SK-N-MC (cell line): Measurements from ENCODE around the gene ACTA1.

Experiments
- EZH2 ChIP-seq: fragments of 200-600 bp; sonication (generic); IDR thresholded peaks from one replicate; pipeline ENCODE4 v1.6.1; 2017; ENCODE audit warnings: antibody characterized with exemption
- FOXP2 ChIP-seq: optimal IDR thresholded peaks from 2 replicates; pipeline ENCODE3; 2011; ENCODE audit warnings: mild to moderate bottlenecking, moderate library complexity; ENCODE audit not compliant: insufficient read depth; ENCODE audit errors: extremely low read length, control extremely low read depth

DNA sequence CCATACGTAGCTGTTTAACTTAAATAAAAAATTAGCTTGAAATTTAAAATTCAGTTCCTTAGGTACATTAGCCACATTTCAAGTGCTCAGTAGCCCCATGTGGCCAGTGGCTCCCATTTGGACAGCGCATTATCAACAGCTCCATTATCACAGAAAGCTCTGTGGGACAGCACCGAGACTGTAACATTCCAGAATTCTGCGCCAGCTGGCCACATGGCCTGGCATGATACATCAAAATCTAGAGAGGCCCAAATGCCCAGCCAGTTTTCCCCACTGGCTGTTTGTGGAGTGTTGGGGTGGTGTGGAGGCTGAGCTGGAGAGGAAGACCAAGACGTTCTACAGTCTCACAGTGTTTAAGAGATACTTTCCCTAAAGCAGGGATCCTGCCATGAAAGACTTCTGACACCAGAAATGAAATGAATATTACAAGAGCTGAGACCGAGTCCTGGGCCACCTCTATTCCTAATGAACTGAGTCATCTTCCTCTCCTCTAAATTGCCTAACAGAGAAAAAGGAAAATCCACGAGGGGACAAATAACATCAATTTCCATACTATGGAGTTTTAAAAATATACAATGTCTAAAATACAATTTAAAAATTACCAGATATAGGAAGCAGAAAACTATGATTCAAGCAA, 27.3 kb upstream of the ACTA1 start:
- TF ChIP-seq FOXP2 = no peak
- TF ChIP-seq EZH2 = no peak
